Cardiac muscle cell (in vitro differentiated cells and primary cell): ENCODE results near the gene MCM7. TPM values are rescaled to one million over a fixed set of nuclear protein-coding genes. Genes with fewer than 3 reads are reported as not detected.

Experiments
- DNase-seq, 2 donors: peaks; one replicate each; pipeline versions ENCODE4 v3.0.0 to v3.0.0-alpha.2; 2010 to 2017; ENCODE audit warnings: low read depth in 1 of 2, low spot score in 1 of 2
- H3K27ac ChIP-seq: fragments of 200-600 bp; sonication (generic); 2 replicates; pipeline ENCODE4 v1.5.1; 2016
- H3K27me3 ChIP-seq: fragments of 200-600 bp; sonication (generic); 2 replicates; pipeline ENCODE4 v1.6.0; 2016; ENCODE audit warnings: control low read depth
- H3K36me3 ChIP-seq: fragments of 200-600 bp; sonication (generic); 2 replicates; pipeline ENCODE4 v1.5.1; 2016; ENCODE audit warnings: control low read depth
- H3K4me1 ChIP-seq: fragments of 200-600 bp; sonication (generic); 2 replicates; pipeline ENCODE4 v1.8.1; 2017; ENCODE audit warnings: low read depth, mild to moderate bottlenecking, mixed run types
- H3K4me3 ChIP-seq: fragments of 200-600 bp; sonication (generic); 2 replicates; pipeline ENCODE4 v1.5.1; 2016; ENCODE audit warnings: mild to moderate bottlenecking
- H3K9me3 ChIP-seq: fragments of 200-600 bp; sonication (generic); 2 replicates; pipeline ENCODE4 v1.5.1; 2017; ENCODE audit warnings: low read depth, mild to moderate bottlenecking, control low read depth
- CTCF ChIP-seq: IDR thresholded peaks from 2 replicates; pipeline ENCODE4 v1.5.1; 2012; ENCODE audit warnings: low read depth, mild to moderate bottlenecking, low read length
- polyA plus RNA-seq: library from polyadenylated mRNA; unstranded; fragments of >200 nt; fragmentation: Nextera tagmentation; extraction: Ambion mirVana; gene quantifications from 2 replicates; pipeline ENCODE4 v1.2.1, GENCODE V29; 2016
- total RNA-seq: library from RNA; depleted of rRNA; stranded (reverse); fragments of >200 nt; gene quantifications from 2 replicates; pipeline ENCODE4 v1.2.3, GENCODE V29; 2016

The MCM7 gene
- total and polyA plus RNA-seq, 2 experiments from 2014 or later = 68.9 to 105 TPM

GRCh38 chr7:100142461-100142860, 41.3 kb upstream of the MCM7 start:
- DNase-seq = no peak
- H3K4me1 ChIP-seq = no peaks in the 10 kb centered on the region
- no peak for TF ChIP-seq CTCF
- H3K27me3 ChIP-seq = no peaks in the 10 kb centered on the region
- H3K9me3 ChIP-seq = no peaks in the 10 kb centered on the region
- no peak overlapping the region for H3K27ac ChIP-seq
- no peak overlapping the region for H3K4me3 ChIP-seq
- H3K36me3 ChIP-seq = no peaks in the 10 kb centered on the region

- Histone ChIP-seq H3K27ac (no peak overlapping the region), H3K36me3 (no peaks in the 10 kb centered on the region), H3K4me1 (no peaks in the 10 kb centered on the region), H3K27me3 (no peaks in the 10 kb centered on the region), H3K4me3 (no peak overlapping the region), H3K9me3 (no peaks in the 10 kb centered on the region)
- DNase-seq = no peak
- no peak for TF ChIP-seq CTCF
Observed at GRCh38 chr7:100141555-100141949, 40.4 kb upstream of the MCM7 start.

GRCh38 chr7:100137851-100138760, 36.9 kb upstream of the MCM7 start:
- H3K27ac ChIP-seq = no peak overlapping the region
- no peaks in the 10 kb centered on the region for H3K9me3 ChIP-seq
- no peak for DNase-seq
- H3K4me1 ChIP-seq = no peaks in the 10 kb centered on the region
- H3K36me3 ChIP-seq = no peaks in the 10 kb centered on the region
- no peak overlapping the region for H3K4me3 ChIP-seq
- TF ChIP-seq CTCF = no peak
- no peaks in the 10 kb centered on the region for H3K27me3 ChIP-seq

- no peaks in the 10 kb centered on the region for H3K36me3 ChIP-seq
- H3K9me3 ChIP-seq = no peaks in the 10 kb centered on the region
- no peak overlapping the region for H3K27ac ChIP-seq
- H3K4me3 ChIP-seq = no peak overlapping the region
- peak; percentile 78 to 79 for DNase-seq
- peak; percentile 96 for TF ChIP-seq CTCF
- H3K4me1 ChIP-seq = no peaks in the 10 kb centered on the region
- H3K27me3 ChIP-seq = no peaks in the 10 kb centered on the region
Observed at GRCh38 chr7:100132697-100133151, 31.5 kb upstream of the MCM7 start.

GRCh38 chr7:100132126-100132525, 30.9 kb upstream of the MCM7 start:
- Histone ChIP-seq H3K27ac (no peak overlapping the region), H3K27me3 (no peaks in the 10 kb centered on the region), H3K4me3 (no peak overlapping the region), H3K9me3 (no peaks in the 10 kb centered on the region), H3K36me3 (no peaks in the 10 kb centered on the region), H3K4me1 (no peaks in the 10 kb centered on the region)
- DNase-seq = no peak
- no peak for TF ChIP-seq CTCF
